Measurements from ENCODE around the gene NAV2.

- TF ChIP-seq EP300 (IDR thresholded peaks at IDR 0.05) (no peak), CTCF (IDR thresholded peaks at IDR 0.05) (no peak), POLR2A (IDR thresholded peaks at IDR 0.05) (no peak)
Observed at GRCh38 chr11:20010156-20010850, 297.7 kb downstream of the NAV2 start.
